ENCODE results near the gene AAGAB.

AAGAB gene

DNA sequence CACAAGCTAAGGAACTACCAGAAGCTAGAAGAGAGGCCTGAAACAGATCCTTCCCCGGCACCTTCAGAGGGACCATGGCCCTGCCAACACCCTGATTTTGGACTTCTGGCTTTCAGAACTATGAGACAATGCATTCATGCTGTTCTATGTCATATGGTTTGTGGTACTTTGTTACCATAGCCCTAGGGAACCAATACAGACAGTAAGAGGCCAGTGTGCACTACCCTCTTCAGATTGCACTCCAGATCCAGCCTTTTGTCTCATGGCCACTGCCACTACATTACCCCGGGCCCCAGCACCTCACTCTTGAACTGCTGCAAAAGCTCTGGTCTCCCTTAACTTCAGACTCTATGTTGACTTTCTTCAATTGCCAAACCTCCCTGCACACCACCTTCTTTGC is 24.0 kb downstream of the AAGAB start:
- in situ Hi-C loops (cut with HindIII; ENCODE audit: low pct_ligation_motif_present, low sequenced_read_pairs): no loop called here
- TF ChIP-seq, protein P1, sequence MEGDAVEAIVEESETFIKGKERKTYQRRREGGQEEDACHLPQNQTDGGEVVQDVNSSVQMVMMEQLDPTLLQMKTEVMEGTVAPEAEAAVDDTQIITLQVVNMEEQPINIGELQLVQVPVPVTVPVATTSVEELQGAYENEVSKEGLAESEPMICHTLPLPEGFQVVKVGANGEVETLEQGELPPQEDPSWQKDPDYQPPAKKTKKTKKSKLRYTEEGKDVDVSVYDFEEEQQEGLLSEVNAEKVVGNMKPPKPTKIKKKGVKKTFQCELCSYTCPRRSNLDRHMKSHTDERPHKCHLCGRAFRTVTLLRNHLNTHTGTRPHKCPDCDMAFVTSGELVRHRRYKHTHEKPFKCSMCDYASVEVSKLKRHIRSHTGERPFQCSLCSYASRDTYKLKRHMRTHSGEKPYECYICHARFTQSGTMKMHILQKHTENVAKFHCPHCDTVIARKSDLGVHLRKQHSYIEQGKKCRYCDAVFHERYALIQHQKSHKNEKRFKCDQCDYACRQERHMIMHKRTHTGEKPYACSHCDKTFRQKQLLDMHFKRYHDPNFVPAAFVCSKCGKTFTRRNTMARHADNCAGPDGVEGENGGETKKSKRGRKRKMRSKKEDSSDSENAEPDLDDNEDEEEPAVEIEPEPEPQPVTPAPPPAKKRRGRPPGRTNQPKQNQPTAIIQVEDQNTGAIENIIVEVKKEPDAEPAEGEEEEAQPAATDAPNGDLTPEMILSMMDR (IDR thresholded peaks at IDR 0.05; ENCODE audit: low read depth, low read length, missing control alignments): no peak
- no peak overlapping the region for H3K27ac ChIP-seq
- H3K27me3 ChIP-seq (replicated peaks): no peaks in the 10 kb centered on the region
- peaks cover 16% of the 10 kb centered on the region for H3K36me3 ChIP-seq (replicated peaks)
- H3K4me3 ChIP-seq (ENCODE audit: low read depth, low read length): no peak overlapping the region
- no peak for DNase-seq

DNA sequence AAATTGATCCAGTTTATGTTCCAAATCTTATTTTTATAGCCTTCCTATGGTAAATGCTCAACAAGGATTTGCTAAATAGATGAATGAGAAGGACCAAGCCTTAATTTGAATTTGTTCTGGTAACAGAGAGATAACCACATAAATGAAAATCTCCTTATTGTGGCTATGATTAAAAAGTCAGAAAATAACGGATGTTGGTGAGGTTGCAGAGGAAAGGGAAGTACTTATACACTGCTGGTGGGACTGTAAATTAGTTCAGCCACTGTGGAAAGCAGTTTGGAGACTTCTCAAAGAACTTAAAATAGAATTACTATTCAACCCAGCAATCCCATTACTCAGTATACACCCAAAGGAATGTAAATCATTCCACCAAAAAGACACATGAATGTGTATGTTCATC is 26.2 kb downstream of the AAGAB start:
- Histone ChIP-seq H3K27me3 (replicated peaks) (no peaks in the 10 kb centered on the region), H3K27ac (no peak overlapping the region), H3K4me3 (ENCODE audit: low read depth, low read length) (no peak overlapping the region), H3K36me3 (replicated peaks) (peaks cover 16% of the 10 kb centered on the region)
- DNase-seq: no peak
- TF ChIP-seq, protein P1 (IDR thresholded peaks at IDR 0.05; ENCODE audit: low read depth, low read length, missing control alignments): no peak
- in situ Hi-C loops (cut with HindIII; ENCODE audit: low pct_ligation_motif_present, low sequenced_read_pairs): no loop called here

DNA sequence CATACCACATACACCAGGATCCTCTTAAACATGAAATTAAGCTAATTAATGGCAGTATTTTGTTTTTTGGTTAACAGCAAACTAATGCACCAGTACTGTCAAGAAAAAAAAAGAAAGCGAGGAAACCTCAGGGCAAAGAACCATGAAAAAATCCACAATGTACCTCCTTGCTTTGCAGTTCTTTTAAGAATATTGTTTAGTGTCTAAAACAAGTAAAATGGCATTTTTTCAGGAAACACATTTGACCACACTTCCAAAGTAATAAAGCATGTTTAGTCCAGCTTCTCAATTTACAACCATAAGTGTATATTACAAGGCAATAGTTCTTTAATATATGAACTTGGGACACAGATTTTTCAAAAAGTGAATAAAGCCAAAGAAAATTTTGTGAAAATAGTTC is 26.6 kb downstream of the AAGAB start:
- H3K4me3 ChIP-seq (ENCODE audit: low read depth, low read length): no peak overlapping the region
- no peak for DNase-seq
- in situ Hi-C loops (cut with HindIII; ENCODE audit: low pct_ligation_motif_present, low sequenced_read_pairs): no loop called here
- no peaks in the 10 kb centered on the region for H3K27me3 ChIP-seq (replicated peaks)
- H3K36me3 ChIP-seq (replicated peaks): peaks cover 16% of the 10 kb centered on the region
- TF ChIP-seq, protein P1 (IDR thresholded peaks at IDR 0.05; ENCODE audit: low read depth, low read length, missing control alignments): no peak
- no peak overlapping the region for H3K27ac ChIP-seq

DNA sequence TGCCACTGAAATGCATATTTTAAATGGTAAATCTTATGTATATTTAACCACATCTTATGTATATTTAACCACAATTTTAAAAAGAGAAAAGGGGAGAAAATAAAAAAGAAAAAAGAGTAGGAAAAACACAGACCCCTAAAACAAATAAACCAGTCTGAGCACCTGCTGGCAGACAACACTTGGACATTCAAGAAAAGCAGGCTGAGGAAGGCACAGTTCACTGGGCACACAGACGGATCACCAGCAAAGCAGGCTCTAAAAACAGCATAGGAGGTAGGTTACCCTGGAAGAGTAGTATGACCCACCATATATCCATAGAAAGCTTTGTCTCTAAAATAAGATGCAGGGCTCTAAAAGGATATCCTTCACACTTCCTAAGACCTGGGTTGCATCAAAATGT is 27.0 kb downstream of the AAGAB start:
- no peaks in the 10 kb centered on the region for H3K27me3 ChIP-seq (replicated peaks)
- H3K4me3 ChIP-seq (ENCODE audit: low read depth, low read length): no peak overlapping the region
- no peak for DNase-seq
- in situ Hi-C loops (cut with HindIII; ENCODE audit: low pct_ligation_motif_present, low sequenced_read_pairs): no loop called here
- TF ChIP-seq, protein P1 (IDR thresholded peaks at IDR 0.05; ENCODE audit: low read depth, low read length, missing control alignments): no peak
- peaks cover 14% of the 10 kb centered on the region for H3K36me3 ChIP-seq (replicated peaks)
- H3K27ac ChIP-seq: no peak overlapping the region

DNA sequence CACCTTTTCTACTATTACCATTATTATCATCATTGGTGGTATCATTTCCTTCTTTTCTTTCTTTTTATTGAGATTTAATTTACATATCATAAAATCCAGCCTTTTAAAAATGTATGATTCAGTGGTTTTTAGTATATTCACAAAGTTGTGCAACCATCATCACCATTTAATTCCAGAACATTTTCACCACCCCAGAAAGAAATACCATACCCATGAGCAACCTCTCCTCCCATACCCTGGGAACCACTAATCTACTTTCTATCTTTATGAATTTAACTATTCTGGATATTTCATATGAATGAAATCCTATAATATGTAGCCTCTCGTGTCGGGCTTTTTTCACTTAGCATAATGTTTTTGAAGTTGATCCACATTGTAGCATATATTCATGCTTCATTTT is 29.1 kb downstream of the AAGAB start:
- in situ Hi-C loops (cut with HindIII; ENCODE audit: low pct_ligation_motif_present, low sequenced_read_pairs): no loop called here
- Histone ChIP-seq H3K36me3 (replicated peaks) (no peaks in the 10 kb centered on the region), H3K4me3 (ENCODE audit: low read depth, low read length) (no peak overlapping the region), H3K27ac (peak overlapping the region; percentile 2), H3K27me3 (replicated peaks) (no peaks in the 10 kb centered on the region)
- peak; percentile 41 for DNase-seq
- TF ChIP-seq, protein P1 (IDR thresholded peaks at IDR 0.05; ENCODE audit: low read depth, low read length, missing control alignments): no peak

DNA sequence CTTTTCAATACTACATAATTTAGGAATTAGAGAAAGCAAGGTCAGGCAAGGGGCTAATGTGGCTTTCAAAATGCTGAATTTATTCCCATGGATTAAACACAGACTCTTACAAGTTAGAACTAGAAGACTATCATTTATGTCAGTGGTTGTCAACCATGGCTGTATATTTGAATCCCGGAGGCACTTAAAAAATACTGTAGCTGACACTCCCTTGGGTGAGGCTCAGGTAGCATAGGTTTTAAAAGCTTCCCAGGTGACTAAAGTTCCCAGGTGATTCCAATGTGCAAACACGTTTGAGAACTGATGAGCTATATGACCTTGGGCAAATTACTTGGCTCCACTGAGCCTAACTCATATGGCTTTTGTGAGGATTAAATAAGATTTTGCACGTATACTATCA is 29.6 kb downstream of the AAGAB start:
- Histone ChIP-seq H3K27ac (no peak overlapping the region), H3K36me3 (replicated peaks) (no peaks in the 10 kb centered on the region), H3K4me3 (ENCODE audit: low read depth, low read length) (no peak overlapping the region), H3K27me3 (replicated peaks) (no peaks in the 10 kb centered on the region)
- TF ChIP-seq, protein P1 (IDR thresholded peaks at IDR 0.05; ENCODE audit: low read depth, low read length, missing control alignments): no peak
- in situ Hi-C loops (cut with HindIII; ENCODE audit: low pct_ligation_motif_present, low sequenced_read_pairs): no loop called here
- DNase-seq: no peak
